ENCODE measurements around the gene KLRB1. TPM values are rescaled to one million over a fixed set of nuclear protein-coding genes. Genes with fewer than 3 reads are reported as not detected.

KLRB1 gene
- total and polyA plus RNA-seq, 5 donors, result 0.18 to 0.46 (median 0.38) TPM; not detected in 1

Other genes starting within 250 kb of the KLRB1 start
- 10 to 100 TPM in 3 of 4 donors, 1 to 10 TPM in 1; 9.6 to 17.8 (median 12.9) TPM for gene CLEC2D, start 61.8 kb upstream of the KLRB1 start, total RNA-seq
- 3.1 TPM for gene CLEC2D, start 61.8 kb upstream of the KLRB1 start, polyA plus RNA-seq
- 1 to 10 TPM in 1 of 4 donors, under 1 TPM in 1, not detected in 2; 0.60 to 1.2 TPM for gene CLECL1, start 125.2 kb upstream of the KLRB1 start, total RNA-seq
- 0.14 TPM for gene CLECL1, start 125.2 kb upstream of the KLRB1 start, polyA plus RNA-seq
- gene CD69, start 153.0 kb upstream of the KLRB1 start, total RNA-seq, result 1 to 10 TPM in 3 of 4 donors, under 1 TPM in 1; 0.48 to 1.9 (median 1.5) TPM
- 0.68 TPM for gene CD69, start 153.0 kb upstream of the KLRB1 start, polyA plus RNA-seq
- 1 to 10 TPM in 1 of 4 donors, under 1 TPM in 3; 0.28 to 1.6 (median 0.62) TPM for gene KLRF1, start 219.6 kb upstream of the KLRB1 start, total RNA-seq
- 0.32 TPM for gene KLRF1, start 219.6 kb upstream of the KLRB1 start, polyA plus RNA-seq

All from right cardiac atrium (tissue), 5 donors.